Vagina (tissue), 2 donors: ENCODE measurements around the gene TSHR.

Experiments
- POLR2AphosphoS5 ChIP-seq, 2 donors: sonication (generic); formaldehyde crosslinking; IDR thresholded peaks; one replicate each; pipeline ENCODE4 v1.9.0; 2017; ENCODE audit warnings: antibody characterized with exemption in 2 of 2, mild to moderate bottlenecking in 2 of 2, low read depth in 1 of 2; ENCODE audit not compliant: insufficient read depth in 1 of 2
- TF ChIP-seq, protein P1 (sequence below), 3 experiments: fragments of 450-650 bp in 2 of 3; fragments of 200-600 bp in 1 of 3; sonication (generic) in 1 of 3; IDR thresholded peaks; one replicate each; pipeline ENCODE4 v1.5.1; 2017 to 2019; ENCODE audit warnings: antibody characterized with exemption in 3 of 3, mild to moderate bottlenecking in 2 of 3, moderate library complexity in 2 of 3

DNA sequence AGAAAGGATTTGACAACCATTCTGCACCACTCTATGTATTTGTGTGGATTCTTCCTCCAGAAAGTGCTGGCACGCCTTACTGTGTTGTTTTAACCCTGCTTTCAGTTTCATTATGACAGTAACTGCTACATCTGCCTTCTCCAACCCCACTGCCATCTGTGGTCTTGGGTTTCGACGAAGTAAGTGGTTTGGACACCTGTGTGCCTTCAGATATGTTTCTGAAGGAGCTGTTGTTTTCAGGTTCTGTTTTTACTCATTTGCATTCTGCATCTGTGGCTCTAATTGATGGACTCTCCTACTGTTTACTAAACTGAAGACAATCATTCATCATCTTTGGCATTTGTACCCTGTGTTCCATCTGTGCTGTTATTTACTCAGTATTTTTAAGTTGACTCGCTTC lies 4.1 kb downstream of the TSHR start:
- TF ChIP-seq, protein P1, sequence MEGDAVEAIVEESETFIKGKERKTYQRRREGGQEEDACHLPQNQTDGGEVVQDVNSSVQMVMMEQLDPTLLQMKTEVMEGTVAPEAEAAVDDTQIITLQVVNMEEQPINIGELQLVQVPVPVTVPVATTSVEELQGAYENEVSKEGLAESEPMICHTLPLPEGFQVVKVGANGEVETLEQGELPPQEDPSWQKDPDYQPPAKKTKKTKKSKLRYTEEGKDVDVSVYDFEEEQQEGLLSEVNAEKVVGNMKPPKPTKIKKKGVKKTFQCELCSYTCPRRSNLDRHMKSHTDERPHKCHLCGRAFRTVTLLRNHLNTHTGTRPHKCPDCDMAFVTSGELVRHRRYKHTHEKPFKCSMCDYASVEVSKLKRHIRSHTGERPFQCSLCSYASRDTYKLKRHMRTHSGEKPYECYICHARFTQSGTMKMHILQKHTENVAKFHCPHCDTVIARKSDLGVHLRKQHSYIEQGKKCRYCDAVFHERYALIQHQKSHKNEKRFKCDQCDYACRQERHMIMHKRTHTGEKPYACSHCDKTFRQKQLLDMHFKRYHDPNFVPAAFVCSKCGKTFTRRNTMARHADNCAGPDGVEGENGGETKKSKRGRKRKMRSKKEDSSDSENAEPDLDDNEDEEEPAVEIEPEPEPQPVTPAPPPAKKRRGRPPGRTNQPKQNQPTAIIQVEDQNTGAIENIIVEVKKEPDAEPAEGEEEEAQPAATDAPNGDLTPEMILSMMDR (IDR thresholded peaks at IDR 0.05) = no peak
- TF ChIP-seq POLR2AphosphoS5 (IDR thresholded peaks at IDR 0.05; ENCODE audit: insufficient read depth in 1 of 2, low read depth in 1 of 2) = no peak
